Measurements from ENCODE around the gene RELL1. TPM values are rescaled to one million over a fixed set of nuclear protein-coding genes. Genes with fewer than 3 reads are reported as not detected.

The RELL1 gene
- polyA plus RNA-seq, 1 of the 3 experiments (the other 2 are of a cell fraction): 4.5 TPM

- ChIA-PET CTCF (interaction anchor here (0.6 kb wide), 1 partner anchor 72 kb away, joined by 3 read pairs; no protein-coding TSS in a partner anchor), POLR2A (no interaction called here)
- WGBS (ENCODE audit: low lambda C conversion rate): 53% methylated on average over 1 of the region's 1 CpG
- Histone ChIP-seq H3K4me3 (ENCODE audit: low read depth in 2 of 2, low read length in 1 of 2) (no peak overlapping the region), H3K4me2 (no peak overlapping the region), H4K20me1 (ENCODE audit: insufficient read depth) (no peaks in the 10 kb centered on the region), H3K4me1 (ENCODE audit: control insufficient read depth in 1 of 2, insufficient read depth in 2 of 2, low read depth in 1 of 2, low read length in 1 of 2) (no peaks in the 10 kb centered on the region), H2AFZ (ENCODE audit: low read depth) (no peak overlapping the region), H3K9me3 (no peaks in the 10 kb centered on the region), H3F3A (replicated peaks; ENCODE audit: insufficient read depth) (peaks cover 5% of the 10 kb centered on the region), H3K9ac (no peak overlapping the region), H3K27ac (ENCODE audit: low read depth in 2 of 2, low read length in 1 of 2) (no peak overlapping the region), H3K9me2 (no peaks in the 10 kb centered on the region), H3K79me2 (ENCODE audit: insufficient read depth) (no peaks in the 10 kb centered on the region), H3K27me3 (ENCODE audit: insufficient read depth) (no peaks in the 10 kb centered on the region), H3K36me3 (replicated peaks in 1 of 2; ENCODE audit: control insufficient read depth in 1 of 2, insufficient read depth in 2 of 2, low read length in 1 of 2) (no peaks in the 10 kb centered on the region)
- TF ChIP-seq FOXM1 (IDR thresholded peaks at IDR 0.05; ENCODE audit: low read depth): no peak
- DNase-seq: no peak
Observed at GRCh38 chr4:37723067-37723466, 36.9 kb upstream of the RELL1 start.

- Histone ChIP-seq H3K9ac (no peak overlapping the region), H3K79me2 (ENCODE audit: insufficient read depth) (no peaks in the 10 kb centered on the region), H3F3A (replicated peaks; ENCODE audit: insufficient read depth) (peaks cover 5% of the 10 kb centered on the region), H3K9me2 (no peaks in the 10 kb centered on the region), H3K4me1 (ENCODE audit: control insufficient read depth in 1 of 2, insufficient read depth in 2 of 2, low read depth in 1 of 2, low read length in 1 of 2) (no peaks in the 10 kb centered on the region), H3K4me3 (ENCODE audit: low read depth in 2 of 2, low read length in 1 of 2) (no peak overlapping the region), H3K4me2 (no peak overlapping the region), H3K27ac (ENCODE audit: low read depth in 2 of 2, low read length in 1 of 2) (no peak overlapping the region), H2AFZ (ENCODE audit: low read depth) (no peak overlapping the region), H3K27me3 (ENCODE audit: insufficient read depth) (no peaks in the 10 kb centered on the region), H3K36me3 (replicated peaks in 1 of 2; ENCODE audit: control insufficient read depth in 1 of 2, insufficient read depth in 2 of 2, low read length in 1 of 2) (no peaks in the 10 kb centered on the region), H4K20me1 (ENCODE audit: insufficient read depth) (no peaks in the 10 kb centered on the region), H3K9me3 (no peaks in the 10 kb centered on the region)
- ChIA-PET POLR2A (no interaction called here), CTCF (interaction anchor here (1.1 kb wide), 1 partner anchor 80 kb away, joined by 3 read pairs; no protein-coding TSS in a partner anchor)
- DNase-seq: no peak
- 51% methylated on average over 4 of the region's 4 CpGs for WGBS (ENCODE audit: low lambda C conversion rate)
- TF ChIP-seq ZBTB33 (IDR thresholded peaks at IDR 0.05; ENCODE audit: borderline replicate concordance, low read depth) (no peak), EP300 (IDR thresholded peaks at IDR 0.05; ENCODE audit: borderline replicate concordance in 1 of 2, low read depth in 1 of 2, low read length in 1 of 2) (no peak), PBX3 (IDR thresholded peaks at IDR 0.05) (no peak), NFIC (IDR thresholded peaks at IDR 0.05; ENCODE audit: borderline replicate concordance) (no peak), USF2 (IDR thresholded peaks at IDR 0.05; ENCODE audit: borderline replicate concordance, low read depth, low read length) (no peak)
Observed at GRCh38 chr4:37721995-37722638, 35.9 kb upstream of the RELL1 start.
